WTC11 (cell line): ENCODE data around the gene AHRR. TPM values are rescaled to one million over a fixed set of nuclear protein-coding genes. Genes with fewer than 3 reads are reported as not detected.

Source experiments
- ATAC-seq: fragments of 200-7000 bp; cut with Tn5 transposase; 2 replicates; pipeline ENCODE4 v1.10.0; 2021; ENCODE audit warnings: mild to moderate bottlenecking, moderate library complexity
- CTCF ChIA-PET: fragments of 300-600 bp; sonication (Branson Sonifier 250); formaldehyde crosslinking; loops from one replicate; lab custom pipeline; 2021; ENCODE audit warnings: antibody characterized with exemption; lab: Charles Lee
- POLR2A ChIA-PET: fragments of 350-600 bp; sonication (Branson Sonifier 250); formaldehyde crosslinking; loops from one replicate; lab custom pipeline; 2021; ENCODE audit warnings: antibody characterized with exemption; lab: Charles Lee
- DNase-seq: peaks from one replicate; pipeline ENCODE4 v3.0.0; 2021; ENCODE audit warnings: low spot score
- H3K27ac Mint-ChIP-seq: 2 replicates; pipeline ENCODE4 v1.8.0; 2021; ENCODE audit warnings: mixed read lengths
- H3K27me3 Mint-ChIP-seq: 2 replicates; pipeline ENCODE4 v1.8.0; 2021; ENCODE audit warnings: low read depth, mild to moderate bottlenecking, moderate library complexity, mixed read lengths
- H3K36me3 Mint-ChIP-seq: 2 replicates; pipeline ENCODE4 v1.8.0; 2021; ENCODE audit warnings: mixed read lengths
- H3K4me1 Mint-ChIP-seq: 2 replicates; pipeline ENCODE4 v1.8.0; 2022; ENCODE audit warnings: mixed read lengths
- H3K4me3 Mint-ChIP-seq: 2 replicates; pipeline ENCODE4 v1.8.0; 2021; ENCODE audit warnings: mild to moderate bottlenecking, moderate library complexity, mixed read lengths
- H3K9me3 Mint-ChIP-seq: 2 replicates; pipeline ENCODE4 v1.8.0; 2021; ENCODE audit warnings: mixed read lengths
- CREM ChIP-seq: sonication (generic); formaldehyde crosslinking; IDR thresholded peaks from 2 replicates; pipeline ENCODE4 v1.8.1; 2022; ENCODE audit warnings: mild to moderate bottlenecking, missing genetic modification reagents, moderate library complexity
- ESRRA ChIP-seq: sonication (generic); formaldehyde crosslinking; IDR thresholded peaks from 2 replicates; pipeline ENCODE4 v1.8.1; 2022; ENCODE audit warnings: mild to moderate bottlenecking, missing genetic modification reagents, borderline replicate concordance
- ETV6 ChIP-seq: sonication (generic); formaldehyde crosslinking; IDR thresholded peaks from 2 replicates; pipeline ENCODE4 v1.8.1; 2022; ENCODE audit warnings: mild to moderate bottlenecking, missing genetic modification reagents
- IRF2 ChIP-seq: sonication (generic); formaldehyde crosslinking; IDR thresholded peaks from 2 replicates; pipeline ENCODE4 v1.8.0; 2022; ENCODE audit warnings: low read depth, missing genetic modification reagents, borderline replicate concordance
- MAX ChIP-seq: sonication (generic); formaldehyde crosslinking; IDR thresholded peaks from 2 replicates; pipeline ENCODE4 v1.8.0; 2022; ENCODE audit warnings: mild to moderate bottlenecking, missing genetic modification reagents
- MLX ChIP-seq: sonication (generic); formaldehyde crosslinking; IDR thresholded peaks from 2 replicates; pipeline ENCODE4 v1.8.1; 2023; ENCODE audit warnings: mild to moderate bottlenecking, missing genetic modification reagents, moderate library complexity
- NR2C2 ChIP-seq: sonication (generic); formaldehyde crosslinking; IDR thresholded peaks from 2 replicates; pipeline ENCODE4 v1.8.0; 2022; ENCODE audit warnings: mild to moderate bottlenecking, missing genetic modification reagents
- NR3C1 ChIP-seq: sonication (generic); formaldehyde crosslinking; conservative IDR thresholded peaks from 2 replicates; pipeline ENCODE4 v1.8.1; 2023; ENCODE audit warnings: low read depth, mild to moderate bottlenecking, missing genetic modification reagents
- TEAD1 ChIP-seq: sonication (generic); formaldehyde crosslinking; IDR thresholded peaks from 2 replicates; pipeline ENCODE4 v1.8.0; 2022; ENCODE audit warnings: mild to moderate bottlenecking, missing genetic modification reagents
- ZBTB21 ChIP-seq: sonication (generic); formaldehyde crosslinking; IDR thresholded peaks from 2 replicates; pipeline ENCODE4 v1.8.1; 2023; ENCODE audit warnings: mild to moderate bottlenecking, missing genetic modification reagents, borderline replicate concordance
- ZBTB43 ChIP-seq: sonication (generic); formaldehyde crosslinking; IDR thresholded peaks from 2 replicates; pipeline ENCODE4 v1.8.1; 2023; ENCODE audit warnings: mild to moderate bottlenecking, missing genetic modification reagents
- ZNF219 ChIP-seq: sonication (generic); formaldehyde crosslinking; IDR thresholded peaks from 2 replicates; pipeline ENCODE4 v1.8.0; 2023; ENCODE audit warnings: missing genetic modification reagents, mild to moderate bottlenecking, borderline replicate concordance
- ZNF317 ChIP-seq: sonication (generic); formaldehyde crosslinking; IDR thresholded peaks from 2 replicates; pipeline ENCODE4 v1.8.1; 2023; ENCODE audit warnings: low read depth, mild to moderate bottlenecking, moderate library complexity, missing genetic modification reagents, borderline replicate concordance
- total RNA-seq: library from RNA; stranded (reverse); gene quantifications from 3 replicates; pipeline ENCODE4 v1.2.3, GENCODE V29; 2021
- TF ChIP-seq, protein P1 (sequence below): sonication (generic); formaldehyde crosslinking; IDR thresholded peaks from 2 replicates; pipeline ENCODE4 v1.8.1; 2022; ENCODE audit warnings: low read depth, mild to moderate bottlenecking, moderate library complexity, missing genetic modification reagents, borderline replicate concordance
- TF ChIP-seq, protein P2 (sequence below): fragments of 200-600 bp; IDR thresholded peaks from 2 replicates; pipeline ENCODE4 v1.8.0; 2022; ENCODE audit warnings: antibody characterized with exemption
- TF ChIP-seq, protein P3 (sequence below): sonication (generic); formaldehyde crosslinking; IDR thresholded peaks from 2 replicates; pipeline ENCODE4 v1.8.1; 2023; ENCODE audit warnings: mild to moderate bottlenecking, missing genetic modification reagents, borderline replicate concordance
- TF ChIP-seq, protein P4 (sequence below): sonication (generic); formaldehyde crosslinking; IDR thresholded peaks from 2 replicates; pipeline ENCODE4 v1.8.0; 2022; ENCODE audit warnings: mild to moderate bottlenecking, missing genetic modification reagents

Gene AHRR
- total RNA-seq, 1 experiment from 2014 or later, result 4.5 TPM

DNA sequence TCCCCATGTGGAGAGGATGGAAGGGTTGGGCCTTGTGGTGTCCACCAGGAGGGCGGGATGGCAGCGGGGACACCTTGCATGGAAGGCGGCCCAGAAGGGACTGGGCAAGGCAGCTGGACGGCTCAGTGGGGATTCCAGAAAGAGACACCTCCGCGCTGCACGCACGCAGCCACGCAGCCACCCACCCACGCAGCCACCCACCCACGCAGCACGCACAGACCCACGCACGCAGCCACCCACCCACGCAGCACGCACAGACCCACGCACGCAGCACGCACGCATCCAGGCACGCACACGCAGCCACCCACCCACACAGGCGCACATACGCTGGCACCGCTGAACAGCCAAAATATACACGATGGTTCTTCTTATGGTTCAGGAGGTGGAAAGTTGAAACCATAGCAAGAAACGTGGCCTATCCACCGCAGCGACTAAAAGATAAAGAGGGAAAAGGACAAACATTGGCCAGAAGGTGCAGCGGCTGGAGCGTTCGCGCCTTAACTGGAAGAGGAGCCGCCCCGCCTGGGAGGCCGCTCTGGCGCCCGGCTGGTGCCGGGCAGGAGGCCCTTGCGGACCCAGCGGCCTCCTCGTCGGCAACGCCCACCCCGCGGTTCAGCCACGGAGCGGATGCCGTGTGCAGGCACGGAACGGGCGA is 99.2 kb downstream of the AHRR start:
- 0 out of 2 replicates have a peak, but pooled peaks have one; percentile 28 for TF ChIP-seq IRF2 (CRISPR knock-in tag)
- TF ChIP-seq CREM (CRISPR knock-in tag), result no peak
- no peak for TF ChIP-seq ESRRA (CRISPR knock-in tag)
- no peak for TF ChIP-seq NR3C1 (CRISPR knock-in tag)
- TF ChIP-seq MAX, result no peak
- no peak for TF ChIP-seq ZNF219
- TF ChIP-seq, protein P1, sequence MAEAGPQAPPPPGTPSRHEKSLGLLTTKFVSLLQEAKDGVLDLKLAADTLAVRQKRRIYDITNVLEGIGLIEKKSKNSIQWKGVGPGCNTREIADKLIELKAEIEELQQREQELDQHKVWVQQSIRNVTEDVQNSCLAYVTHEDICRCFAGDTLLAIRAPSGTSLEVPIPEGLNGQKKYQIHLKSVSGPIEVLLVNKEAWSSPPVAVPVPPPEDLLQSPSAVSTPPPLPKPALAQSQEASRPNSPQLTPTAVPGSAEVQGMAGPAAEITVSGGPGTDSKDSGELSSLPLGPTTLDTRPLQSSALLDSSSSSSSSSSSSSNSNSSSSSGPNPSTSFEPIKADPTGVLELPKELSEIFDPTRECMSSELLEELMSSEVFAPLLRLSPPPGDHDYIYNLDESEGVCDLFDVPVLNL (CRISPR knock-in tag), result no peak
- Mint-ChIP-seq H3K27me3 (no peaks in the 10 kb centered on the region; the same call in 1 of the 2 replicates), H3K27ac (peak overlapping the region; percentile 63; the same call in 1 of the 2 replicates), H3K4me1 (peaks cover 8% of the 10 kb centered on the region; the same call in 1 of the 2 replicates), H3K36me3 (no peaks in the 10 kb centered on the region), H3K9me3 (no peaks in the 10 kb centered on the region), H3K4me3 (no peak overlapping the region)
- DNase-seq, result peak; percentile 13
- no peak for ATAC-seq
- POLR2A ChIA-PET, result interaction anchor here (1.0 to 1.1 kb wide), 2 partner anchors 40 to 51 kb away, joined by 3 read pairs; no protein-coding TSS in a partner anchor
- CTCF ChIA-PET, result interaction anchor here (1.0 to 1.4 kb wide), 4 partner anchors 10 to 83 kb away, joined by 3 to 4 read pairs (median 3); no protein-coding TSS in a partner anchor

GRCh38 chr5:421287-421880 is 99.9 kb downstream of the AHRR start:
- CTCF ChIA-PET, result no interaction called here
- no peaks in the 10 kb centered on the region for H3K36me3 Mint-ChIP-seq
- DNase-seq, result no peak
- peaks cover 6% of the 10 kb centered on the region; the same call in 1 of the 2 replicates for H3K4me1 Mint-ChIP-seq
- POLR2A ChIA-PET, result no interaction called here
- peaks cover 5% of the 10 kb centered on the region for H3K9me3 Mint-ChIP-seq
- no peaks in the 10 kb centered on the region; the same call in 1 of the 2 replicates for H3K27me3 Mint-ChIP-seq
- no peak overlapping the region for H3K27ac Mint-ChIP-seq
- ATAC-seq, result no peak
- TF ChIP-seq, protein P2, sequence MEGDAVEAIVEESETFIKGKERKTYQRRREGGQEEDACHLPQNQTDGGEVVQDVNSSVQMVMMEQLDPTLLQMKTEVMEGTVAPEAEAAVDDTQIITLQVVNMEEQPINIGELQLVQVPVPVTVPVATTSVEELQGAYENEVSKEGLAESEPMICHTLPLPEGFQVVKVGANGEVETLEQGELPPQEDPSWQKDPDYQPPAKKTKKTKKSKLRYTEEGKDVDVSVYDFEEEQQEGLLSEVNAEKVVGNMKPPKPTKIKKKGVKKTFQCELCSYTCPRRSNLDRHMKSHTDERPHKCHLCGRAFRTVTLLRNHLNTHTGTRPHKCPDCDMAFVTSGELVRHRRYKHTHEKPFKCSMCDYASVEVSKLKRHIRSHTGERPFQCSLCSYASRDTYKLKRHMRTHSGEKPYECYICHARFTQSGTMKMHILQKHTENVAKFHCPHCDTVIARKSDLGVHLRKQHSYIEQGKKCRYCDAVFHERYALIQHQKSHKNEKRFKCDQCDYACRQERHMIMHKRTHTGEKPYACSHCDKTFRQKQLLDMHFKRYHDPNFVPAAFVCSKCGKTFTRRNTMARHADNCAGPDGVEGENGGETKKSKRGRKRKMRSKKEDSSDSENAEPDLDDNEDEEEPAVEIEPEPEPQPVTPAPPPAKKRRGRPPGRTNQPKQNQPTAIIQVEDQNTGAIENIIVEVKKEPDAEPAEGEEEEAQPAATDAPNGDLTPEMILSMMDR, result 0 out of 2 replicates have a peak, but pooled peaks have one; percentile 11
- no peak for TF ChIP-seq NR2C2 (CRISPR knock-in tag)
- no peak overlapping the region for H3K4me3 Mint-ChIP-seq

GRCh38 chr5:421901-422300 is 100.4 kb downstream of the AHRR start:
- H3K27ac Mint-ChIP-seq, result no peak overlapping the region
- H3K9me3 Mint-ChIP-seq, result peaks cover 10% of the 10 kb centered on the region
- POLR2A ChIA-PET, result no interaction called here
- H3K4me3 Mint-ChIP-seq, result no peak overlapping the region
- peaks cover 6% of the 10 kb centered on the region; the same call in 1 of the 2 replicates for H3K4me1 Mint-ChIP-seq
- no peaks in the 10 kb centered on the region; the same call in 1 of the 2 replicates for H3K27me3 Mint-ChIP-seq
- no peak for DNase-seq
- CTCF ChIA-PET, result no interaction called here
- no peaks in the 10 kb centered on the region for H3K36me3 Mint-ChIP-seq
- no peak for ATAC-seq
- TF ChIP-seq, protein P3, sequence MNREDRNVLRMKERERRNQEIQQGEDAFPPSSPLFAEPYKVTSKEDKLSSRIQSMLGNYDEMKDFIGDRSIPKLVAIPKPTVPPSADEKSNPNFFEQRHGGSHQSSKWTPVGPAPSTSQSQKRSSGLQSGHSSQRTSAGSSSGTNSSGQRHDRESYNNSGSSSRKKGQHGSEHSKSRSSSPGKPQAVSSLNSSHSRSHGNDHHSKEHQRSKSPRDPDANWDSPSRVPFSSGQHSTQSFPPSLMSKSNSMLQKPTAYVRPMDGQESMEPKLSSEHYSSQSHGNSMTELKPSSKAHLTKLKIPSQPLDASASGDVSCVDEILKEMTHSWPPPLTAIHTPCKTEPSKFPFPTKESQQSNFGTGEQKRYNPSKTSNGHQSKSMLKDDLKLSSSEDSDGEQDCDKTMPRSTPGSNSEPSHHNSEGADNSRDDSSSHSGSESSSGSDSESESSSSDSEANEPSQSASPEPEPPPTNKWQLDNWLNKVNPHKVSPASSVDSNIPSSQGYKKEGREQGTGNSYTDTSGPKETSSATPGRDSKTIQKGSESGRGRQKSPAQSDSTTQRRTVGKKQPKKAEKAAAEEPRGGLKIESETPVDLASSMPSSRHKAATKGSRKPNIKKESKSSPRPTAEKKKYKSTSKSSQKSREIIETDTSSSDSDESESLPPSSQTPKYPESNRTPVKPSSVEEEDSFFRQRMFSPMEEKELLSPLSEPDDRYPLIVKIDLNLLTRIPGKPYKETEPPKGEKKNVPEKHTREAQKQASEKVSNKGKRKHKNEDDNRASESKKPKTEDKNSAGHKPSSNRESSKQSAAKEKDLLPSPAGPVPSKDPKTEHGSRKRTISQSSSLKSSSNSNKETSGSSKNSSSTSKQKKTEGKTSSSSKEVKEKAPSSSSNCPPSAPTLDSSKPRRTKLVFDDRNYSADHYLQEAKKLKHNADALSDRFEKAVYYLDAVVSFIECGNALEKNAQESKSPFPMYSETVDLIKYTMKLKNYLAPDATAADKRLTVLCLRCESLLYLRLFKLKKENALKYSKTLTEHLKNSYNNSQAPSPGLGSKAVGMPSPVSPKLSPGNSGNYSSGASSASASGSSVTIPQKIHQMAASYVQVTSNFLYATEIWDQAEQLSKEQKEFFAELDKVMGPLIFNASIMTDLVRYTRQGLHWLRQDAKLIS (CRISPR knock-in tag), result no peak
- TF ChIP-seq ZBTB43 (CRISPR knock-in tag) (no peak), MLX (CRISPR knock-in tag) (no peak), ZNF317 (CRISPR knock-in tag) (no peak), ETV6 (no peak), ZBTB21 (CRISPR knock-in tag) (no peak), TEAD1 (CRISPR knock-in tag) (no peak)
- TF ChIP-seq, protein P4, sequence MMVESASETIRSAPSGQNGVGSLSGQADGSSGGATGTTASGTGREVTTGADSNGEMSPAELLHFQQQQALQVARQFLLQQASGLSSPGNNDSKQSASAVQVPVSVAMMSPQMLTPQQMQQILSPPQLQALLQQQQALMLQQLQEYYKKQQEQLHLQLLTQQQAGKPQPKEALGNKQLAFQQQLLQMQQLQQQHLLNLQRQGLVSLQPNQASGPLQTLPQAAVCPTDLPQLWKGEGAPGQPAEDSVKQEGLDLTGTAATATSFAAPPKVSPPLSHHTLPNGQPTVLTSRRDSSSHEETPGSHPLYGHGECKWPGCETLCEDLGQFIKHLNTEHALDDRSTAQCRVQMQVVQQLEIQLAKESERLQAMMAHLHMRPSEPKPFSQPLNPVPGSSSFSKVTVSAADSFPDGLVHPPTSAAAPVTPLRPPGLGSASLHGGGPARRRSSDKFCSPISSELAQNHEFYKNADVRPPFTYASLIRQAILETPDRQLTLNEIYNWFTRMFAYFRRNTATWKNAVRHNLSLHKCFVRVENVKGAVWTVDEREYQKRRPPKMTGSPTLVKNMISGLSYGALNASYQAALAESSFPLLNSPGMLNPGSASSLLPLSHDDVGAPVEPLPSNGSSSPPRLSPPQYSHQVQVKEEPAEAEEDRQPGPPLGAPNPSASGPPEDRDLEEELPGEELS (CRISPR knock-in tag), result no peak
